ENCODE data around the gene IVNS1ABP. TPM values are rescaled to one million over a fixed set of nuclear protein-coding genes. Genes with fewer than 3 reads are reported as not detected.

Gene IVNS1ABP
- total and polyA plus RNA-seq, 2 donors (not counting 3 experiments of a cell fraction or from before 2014, with no cell fraction given) = 26.3 to 81.6 TPM

- Histone ChIP-seq H3K79me2 (ENCODE audit: control insufficient read depth, insufficient read depth, low read length) (no peaks in the 10 kb centered on the region), H3K27me3 (ENCODE audit: control insufficient read depth in 2 of 2, insufficient read depth in 2 of 2, low read length in 2 of 2) (no peaks in the 10 kb centered on the region), H4K20me1 (replicated peaks; ENCODE audit: control insufficient read depth, extremely low read depth, insufficient read depth, low read length) (no peaks in the 10 kb centered on the region), H3K4me2 (ENCODE audit: insufficient read depth, low read length) (no peak overlapping the region), H3K9me1 (replicated peaks; ENCODE audit: control insufficient read depth, extremely low read depth, insufficient read depth, low read length) (no peaks in the 10 kb centered on the region), H3K27ac (ENCODE audit: insufficient read depth, low read depth, low read length) (peak overlapping the region; percentile 8), H2AFZ (ENCODE audit: low read depth, low read length) (no peak overlapping the region), H3K36me3 (ENCODE audit: control insufficient read depth in 2 of 2, extremely low read depth in 1 of 2, insufficient read depth in 2 of 2, low read length in 2 of 2) (no peaks in the 10 kb centered on the region), H3K9ac (replicated peaks; ENCODE audit: extremely low read depth, insufficient read depth, low read length) (no peak overlapping the region), H3K4me1 (ENCODE audit: control insufficient read depth, extremely low read depth, insufficient read depth, low read length) (peaks cover 7% of the 10 kb centered on the region), H3K9me3 (replicated peaks; ENCODE audit: control insufficient read depth, insufficient read depth, low read length) (no peaks in the 10 kb centered on the region), H3K4me3 (replicated peaks in 1 of 3; ENCODE audit: insufficient read depth in 1 of 3, low read depth in 1 of 3, low read length in 3 of 3) (no peak overlapping the region)
- dilution Hi-C loops (cut with MboI; ENCODE audit: extremely low pct_ligation_motif_present, low sequenced_read_pairs) (no loop called here), intact Hi-C loops (cut with micrococcal nuclease) (no loop called here)
- ChIA-PET CTCF (interaction anchor here (1.1 kb wide), 1 partner anchor 14 kb away, joined by 4 read pairs; no protein-coding TSS in a partner anchor), POLR2A (no interaction called here)
- no TSS peak for BruUV-seq (replicated peaks)
- DNase-seq (ENCODE audit: low read depth, low spot score) (peak; percentile 30), FAIRE-seq (no peak)
- TF ChIP-seq MYC (IDR thresholded peaks at IDR 0.05; ENCODE audit: low read depth, low read length) = no peak
- peak; percentile 67 for TF ChIP-seq FOS (IDR thresholded peaks at IDR 0.05; ENCODE audit: borderline replicate concordance, insufficient read depth, low read length)
Measured at GRCh38 chr1:185360714-185361113, 43.7 kb upstream of the IVNS1ABP start.

GRCh38 chr1:185358957-185359356 is 41.9 kb upstream of the IVNS1ABP start:
- DNase-seq (ENCODE audit: low read depth, low spot score) (no peak), FAIRE-seq (no peak)
- Histone ChIP-seq H3K9me3 (replicated peaks; ENCODE audit: control insufficient read depth, insufficient read depth, low read length) (no peaks in the 10 kb centered on the region), H3K27ac (ENCODE audit: insufficient read depth, low read depth, low read length) (no peak overlapping the region), H3K9me1 (replicated peaks; ENCODE audit: control insufficient read depth, extremely low read depth, insufficient read depth, low read length) (no peaks in the 10 kb centered on the region), H3K9ac (replicated peaks; ENCODE audit: extremely low read depth, insufficient read depth, low read length) (no peak overlapping the region), H3K4me1 (ENCODE audit: control insufficient read depth, extremely low read depth, insufficient read depth, low read length) (peaks cover 7% of the 10 kb centered on the region), H3K4me3 (replicated peaks in 1 of 3; ENCODE audit: insufficient read depth in 1 of 3, low read depth in 1 of 3, low read length in 3 of 3) (no peak overlapping the region), H3K36me3 (ENCODE audit: control insufficient read depth in 2 of 2, extremely low read depth in 1 of 2, insufficient read depth in 2 of 2, low read length in 2 of 2) (no peaks in the 10 kb centered on the region), H2AFZ (ENCODE audit: low read depth, low read length) (no peak overlapping the region), H3K79me2 (ENCODE audit: control insufficient read depth, insufficient read depth, low read length) (no peaks in the 10 kb centered on the region), H3K27me3 (ENCODE audit: control insufficient read depth in 2 of 2, insufficient read depth in 2 of 2, low read length in 2 of 2) (no peaks in the 10 kb centered on the region), H4K20me1 (replicated peaks; ENCODE audit: control insufficient read depth, extremely low read depth, insufficient read depth, low read length) (no peaks in the 10 kb centered on the region), H3K4me2 (ENCODE audit: insufficient read depth, low read length) (no peak overlapping the region)
- dilution Hi-C loops (cut with MboI; ENCODE audit: extremely low pct_ligation_motif_present, low sequenced_read_pairs) = no loop called here
- ChIA-PET CTCF (no interaction called here), POLR2A (no interaction called here)
- BruUV-seq (replicated peaks) = no TSS peak
- no peak for TF ChIP-seq JUN (IDR thresholded peaks at IDR 0.05; ENCODE audit: borderline replicate concordance, insufficient read depth, insufficient read length, low read depth)
- no peak for TF ChIP-seq MYC (IDR thresholded peaks at IDR 0.05; ENCODE audit: low read depth, low read length)
- no peak for TF ChIP-seq POLR2AphosphoS5 (IDR thresholded peaks at IDR 0.05; ENCODE audit: insufficient read depth, low read depth, low read length)
- TF ChIP-seq FOS (IDR thresholded peaks at IDR 0.05; ENCODE audit: borderline replicate concordance, insufficient read depth, low read length) = no peak
- no peak for TF ChIP-seq EZH2 (IDR thresholded peaks at IDR 0.05; ENCODE audit: borderline replicate concordance, low read depth, low read length, severe bottlenecking)
- TF ChIP-seq CTCF (IDR thresholded peaks at IDR 0.05; ENCODE audit: extremely low read depth in 1 of 2, insufficient read depth in 1 of 2, low read depth in 1 of 2, low read length in 2 of 2) = no peak
- intact Hi-C loops (cut with micrococcal nuclease) = no loop called here

Measured in endothelial cell of umbilical vein (primary cell).